GM19035 (cell line): ENCODE results near the gene TMEM59.

Source experiments
- ATAC-seq: cut with Tn5 transposase; IDR thresholded peaks from one replicate; pipeline ENCODE4 v1.9.1; 2021; ENCODE audit not compliant: unreplicated experiment

The TMEM59 gene

GRCh38 chr1:53986458-53986857, 66.5 kb downstream of the TMEM59 start:
- no peak for ATAC-seq

DNA sequence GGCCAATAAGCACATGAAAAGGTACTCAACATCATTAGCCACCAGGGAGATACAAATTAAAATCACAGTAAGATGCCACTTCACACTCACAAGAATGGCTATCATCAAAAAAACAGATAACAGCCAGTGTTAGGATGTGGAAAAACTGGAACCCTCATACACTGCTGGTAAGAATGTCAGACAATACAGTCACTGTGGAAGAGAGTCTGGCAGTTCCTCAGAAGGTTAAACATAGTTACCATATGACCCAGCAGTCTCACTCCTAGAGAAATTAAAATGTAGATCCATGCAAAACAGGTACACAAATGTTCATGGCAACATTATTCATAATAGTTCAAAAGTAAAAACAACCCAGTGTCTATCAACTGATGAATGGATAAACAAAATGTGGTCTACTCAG, 68.3 kb downstream of the TMEM59 start:
- no peak for ATAC-seq

DNA sequence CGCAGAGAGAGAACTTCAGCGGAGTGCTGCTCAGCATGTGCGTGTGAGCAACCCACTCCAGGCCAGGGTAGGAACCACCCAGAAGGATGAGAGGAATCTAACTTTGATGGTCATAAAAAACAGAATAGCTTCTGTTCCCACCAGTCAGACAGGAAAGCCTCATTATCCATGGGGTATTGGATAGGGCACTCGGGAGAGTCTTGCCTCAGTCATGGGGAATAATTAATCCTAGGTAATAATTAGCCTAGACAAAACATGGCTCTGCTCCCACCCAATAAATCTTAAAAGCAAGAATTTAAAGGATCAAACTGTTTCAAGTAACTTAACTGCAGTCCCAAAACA, 70.3 kb downstream of the TMEM59 start:
- no peak for ATAC-seq

GRCh38 chr1:53982034-53982762, 70.8 kb downstream of the TMEM59 start:
- no peak for ATAC-seq

- no peak for ATAC-seq
Observed at GRCh38 chr1:53981220-53981619, 71.8 kb downstream of the TMEM59 start.

- no peak for ATAC-seq
Observed at GRCh38 chr1:53979712-53980450, 73.1 kb downstream of the TMEM59 start.
